Measurements from ENCODE around the gene CCDC69.
A peak's percentile ranks its signal among the peaks of the same experiment; 100 is the strongest.
"Not testable (repeated sequence)": the region's sequence is repeated elsewhere in the genome, so short reads cannot be mapped to it uniquely, and the experiment has no call there.

The CCDC69 gene

DNA sequence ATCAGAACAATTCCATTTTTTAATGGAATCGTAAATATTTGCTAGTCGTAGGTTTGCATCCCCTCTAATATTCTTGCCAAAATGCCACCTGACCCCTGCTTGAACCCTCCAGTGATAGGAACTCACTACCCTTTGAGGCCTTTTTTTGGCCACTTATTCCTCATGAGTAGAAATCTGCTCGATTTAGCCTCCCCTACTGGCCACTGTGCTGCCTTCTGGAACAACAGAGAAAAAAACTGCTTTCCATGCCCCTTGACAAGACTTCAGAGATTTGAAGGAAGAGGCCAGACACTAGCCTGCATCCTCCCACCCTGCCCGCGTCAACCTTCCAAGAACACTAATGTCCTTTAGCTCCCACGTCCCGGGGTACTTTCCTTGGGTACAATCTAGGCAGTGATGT lies 4.1 kb downstream of the CCDC69 start:
- peak; percentile 43 for DNase-seq

DNA sequence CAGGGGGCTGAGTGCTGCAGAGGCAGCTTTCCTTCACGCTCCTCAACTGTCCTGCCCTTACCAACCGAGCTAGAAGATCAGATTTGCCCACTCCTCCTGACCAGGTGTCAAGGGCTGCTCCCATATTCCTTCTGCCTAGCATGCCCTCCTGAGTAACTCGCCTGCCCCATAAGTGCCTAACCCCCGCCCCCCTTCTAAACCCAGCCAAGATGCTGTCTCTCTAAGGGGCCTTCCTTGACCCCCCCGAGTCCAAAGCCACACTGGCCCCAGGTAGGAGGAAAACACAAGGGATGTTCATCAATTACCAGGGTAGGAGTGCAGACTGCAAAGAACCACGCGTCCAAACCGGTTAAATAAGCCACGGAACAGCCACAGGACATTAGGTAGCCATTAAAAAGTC lies 4.8 kb downstream of the CCDC69 start:
- no peak for DNase-seq

- no peak for DNase-seq
Measured at GRCh38 chr5:151218177-151218576, 5.7 kb downstream of the CCDC69 start.

- no peak for DNase-seq
Measured at GRCh38 chr5:151216781-151217180, 7.1 kb downstream of the CCDC69 start.

GRCh38 chr5:151215546-151215880 lies 8.4 kb downstream of the CCDC69 start:
- no peak for DNase-seq

DNA sequence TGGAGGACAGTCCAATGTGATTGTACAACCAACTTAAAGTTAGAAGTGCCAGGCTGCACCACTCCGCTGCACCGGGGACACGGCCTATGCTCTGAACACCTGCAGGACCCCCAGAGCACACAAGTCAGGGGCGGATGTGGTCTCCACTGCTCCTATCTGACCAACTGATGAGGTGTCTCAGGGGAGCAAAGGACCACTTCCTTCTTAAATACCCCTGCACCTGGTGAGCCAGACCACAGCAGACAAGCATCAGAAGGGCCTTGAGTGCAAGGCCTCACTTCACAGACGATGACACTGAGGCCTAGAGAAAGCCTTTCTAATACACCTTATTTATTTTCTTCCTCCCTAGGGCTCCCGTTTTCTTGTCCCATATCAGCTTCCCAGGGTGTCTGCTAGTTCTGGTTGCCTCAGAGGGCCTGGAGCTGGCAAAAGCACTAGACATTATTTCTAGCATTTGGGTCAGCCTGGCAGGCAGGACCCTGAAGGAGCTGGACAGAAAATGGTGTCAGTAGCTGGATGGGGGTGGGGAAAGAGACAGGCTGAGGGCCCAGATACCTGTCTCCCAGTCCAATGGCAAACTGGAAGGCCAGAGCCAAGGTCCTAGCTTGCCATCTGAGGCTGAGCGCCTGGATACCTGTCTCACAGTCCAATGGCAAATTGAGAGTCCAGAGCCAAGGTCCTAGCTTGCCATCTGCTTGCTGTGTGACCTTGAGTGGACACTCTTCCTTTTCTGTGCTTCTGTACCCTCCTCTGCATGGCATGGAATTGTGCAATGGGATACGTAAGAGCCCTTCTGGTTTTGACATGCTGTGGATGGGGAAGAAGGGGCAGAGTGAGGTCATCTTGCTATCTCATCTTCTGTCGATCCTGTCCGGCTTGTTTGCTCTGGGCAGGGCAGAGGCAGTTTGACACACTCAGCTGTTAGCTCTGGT lies 9.0 kb downstream of the CCDC69 start:
- DNase-seq = peak; percentile 74

DNA sequence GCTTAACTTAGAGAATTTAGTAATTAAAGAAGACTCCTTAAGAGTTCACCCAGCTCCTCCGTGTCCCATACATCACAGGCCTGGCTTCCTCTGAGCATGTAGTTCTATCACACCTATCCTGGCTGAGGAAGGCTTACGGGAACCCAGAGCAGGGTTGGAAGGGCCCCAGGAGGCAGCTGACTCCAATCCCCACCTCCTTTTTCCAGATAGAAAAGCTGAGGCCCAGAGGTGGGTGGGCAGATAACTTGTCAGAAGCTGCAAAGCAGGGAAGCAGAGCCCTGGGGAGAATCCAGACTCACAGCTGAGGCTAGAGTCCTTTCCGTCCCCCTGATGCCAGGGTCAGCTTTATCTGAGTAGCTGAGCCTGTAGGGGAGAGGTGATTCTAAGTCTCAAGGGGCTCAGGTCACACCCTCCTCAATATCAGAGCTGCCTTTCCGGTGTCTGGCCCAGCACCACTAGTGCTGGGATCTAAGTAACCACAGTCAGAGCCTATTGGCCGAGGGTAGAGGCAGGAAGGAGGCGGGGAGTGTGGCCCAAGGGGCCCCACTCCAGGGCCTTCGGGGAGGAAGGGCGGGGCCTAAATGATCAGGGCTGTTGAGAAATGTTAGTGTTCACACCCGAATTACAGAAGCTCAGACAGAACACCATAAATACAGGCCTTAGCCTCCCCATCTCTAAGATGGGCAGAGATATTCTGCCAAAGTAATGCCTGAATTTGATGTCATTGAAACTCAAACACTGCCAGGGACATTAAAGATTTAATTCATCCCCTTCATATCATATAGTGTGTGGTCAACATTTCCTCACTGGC lies 9.9 kb downstream of the CCDC69 start:
- peak; percentile 99 for DNase-seq

DNA sequence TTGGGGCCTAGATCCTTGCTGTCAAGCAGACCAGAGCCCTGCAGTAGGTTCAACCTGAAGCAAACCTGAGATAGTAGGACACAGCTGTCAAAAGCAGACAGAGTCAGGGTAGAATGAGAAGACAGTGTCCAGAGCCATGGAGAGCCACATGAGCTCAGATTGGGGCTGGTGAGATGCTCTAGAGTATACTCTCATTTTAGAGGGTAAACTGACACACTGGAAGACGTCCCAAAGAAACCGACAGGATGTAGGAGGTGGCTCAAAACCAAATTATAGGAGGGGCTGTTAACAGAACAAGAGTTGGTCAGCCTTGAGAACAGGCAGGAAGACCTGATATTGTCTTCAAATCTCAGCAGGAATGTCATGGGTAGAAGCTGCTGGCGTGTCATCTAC lies 11.5 kb downstream of the CCDC69 start:
- no peak for DNase-seq

DNA sequence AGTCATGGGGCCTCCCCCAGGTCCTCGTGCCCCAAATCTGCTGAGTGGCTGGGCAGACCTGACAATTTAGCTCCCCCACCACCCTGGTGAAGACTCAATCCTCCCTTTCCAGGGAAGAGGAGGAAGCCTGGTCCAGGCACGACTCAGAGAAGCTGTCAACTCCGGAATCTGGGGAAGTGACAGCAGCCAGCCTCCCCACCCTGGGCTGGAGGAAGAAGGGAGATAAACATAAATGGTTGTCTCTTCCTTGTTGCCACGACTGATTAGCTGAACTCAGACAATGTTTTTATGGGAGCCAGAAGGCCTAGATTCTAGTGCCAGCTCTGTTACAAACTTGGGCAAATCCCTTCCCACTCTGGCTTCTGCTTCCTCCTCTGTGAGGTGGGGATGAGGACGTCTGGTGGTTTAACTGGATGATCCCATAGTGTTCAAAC lies 15.4 kb downstream of the CCDC69 start:
- DNase-seq = peak; percentile 53

DNA sequence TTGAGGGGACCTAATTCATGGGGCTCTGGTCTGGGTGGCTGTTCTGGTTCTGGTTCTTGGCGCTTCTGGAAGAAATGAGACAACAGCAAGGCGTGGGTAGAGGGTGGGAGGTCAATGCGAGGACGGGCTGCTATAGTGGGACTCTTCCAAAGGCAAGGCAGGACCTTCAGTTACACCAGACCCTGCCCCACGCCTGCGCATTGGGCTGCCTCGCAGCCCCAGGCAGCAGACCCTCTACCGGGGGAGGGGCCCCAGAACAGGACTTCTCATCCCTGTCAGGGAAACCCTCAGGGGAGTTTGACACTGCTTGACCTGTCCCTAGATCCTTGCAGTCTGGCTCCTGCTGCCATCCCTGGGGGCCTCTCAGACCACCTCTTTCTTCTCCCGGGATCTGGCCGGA lies 18.5 kb downstream of the CCDC69 start:
- no peak for DNase-seq

- DNase-seq = no peak
Measured at GRCh38 chr5:151204051-151204450, 19.8 kb downstream of the CCDC69 start.

DNA sequence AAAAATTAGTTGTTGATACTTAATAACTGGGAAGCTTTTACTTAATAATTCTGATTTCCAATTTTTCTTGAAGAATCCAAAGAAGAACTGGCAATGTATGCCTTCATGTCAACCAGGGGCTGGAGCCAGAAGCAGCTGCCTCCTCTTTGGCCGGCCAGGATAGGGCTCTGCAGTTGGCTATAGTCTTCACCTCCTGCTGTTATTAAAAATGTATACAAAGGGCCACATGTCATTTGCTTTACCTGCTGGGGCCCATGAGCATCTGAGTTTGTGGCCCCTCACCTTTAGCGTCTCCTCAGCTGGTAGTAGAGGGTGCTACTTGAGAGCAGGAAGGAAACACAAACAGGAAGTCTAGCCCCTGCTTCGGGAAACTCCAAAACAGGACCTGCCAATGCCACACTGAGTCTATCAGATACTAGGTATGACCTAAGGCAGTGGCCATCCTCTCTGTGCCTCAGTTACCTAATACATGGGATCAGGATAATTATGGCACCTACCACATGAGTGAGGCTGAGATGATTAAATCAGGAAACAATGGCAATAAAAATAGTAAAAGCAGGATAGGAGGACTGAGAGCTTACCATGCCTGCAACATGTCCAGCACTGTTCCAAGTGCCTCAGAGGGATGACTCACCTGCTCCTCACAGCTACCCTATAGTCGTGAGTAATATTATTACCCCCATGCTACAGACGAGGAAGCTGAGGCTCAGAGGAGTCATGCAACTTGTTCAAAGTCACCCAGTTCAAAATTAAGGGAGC lies 21.3 kb downstream of the CCDC69 start:
- peak; percentile 35 for DNase-seq

DNA sequence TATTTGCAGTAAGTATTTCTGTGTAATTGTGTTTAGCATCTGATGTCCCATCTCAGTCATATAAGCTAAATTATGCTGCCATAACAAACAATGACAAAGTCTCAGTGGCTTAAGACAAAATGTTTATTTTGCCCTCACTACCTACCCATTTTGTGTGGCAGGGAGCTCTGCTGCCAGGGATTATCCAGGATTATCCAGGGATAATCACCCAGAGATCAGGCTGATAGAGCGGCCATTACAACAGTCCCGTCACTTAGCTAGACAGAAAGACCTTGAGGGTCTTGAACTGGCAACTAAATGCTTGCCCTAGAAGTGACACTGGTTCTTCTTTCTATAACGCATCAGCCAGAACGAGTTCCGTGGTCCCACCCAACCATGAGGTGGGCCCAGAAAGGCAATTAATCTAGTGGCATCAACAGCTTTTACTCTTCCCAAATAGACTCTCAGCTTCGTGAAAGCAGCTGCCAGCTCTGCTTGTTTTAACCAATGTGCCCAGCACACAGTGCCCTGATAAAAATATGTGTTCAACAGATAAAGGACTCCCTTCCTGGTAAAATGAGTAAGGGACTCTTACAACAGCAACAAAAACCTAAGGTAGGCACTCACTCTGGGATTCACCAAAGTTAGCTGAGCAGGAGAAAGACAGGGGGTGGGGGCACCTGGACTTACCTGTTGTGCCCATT lies 22.8 kb downstream of the CCDC69 start:
- DNase-seq = peak; percentile 91

- no peak for DNase-seq
Measured at GRCh38 chr5:151199581-151200185, 24.2 kb downstream of the CCDC69 start.

DNA sequence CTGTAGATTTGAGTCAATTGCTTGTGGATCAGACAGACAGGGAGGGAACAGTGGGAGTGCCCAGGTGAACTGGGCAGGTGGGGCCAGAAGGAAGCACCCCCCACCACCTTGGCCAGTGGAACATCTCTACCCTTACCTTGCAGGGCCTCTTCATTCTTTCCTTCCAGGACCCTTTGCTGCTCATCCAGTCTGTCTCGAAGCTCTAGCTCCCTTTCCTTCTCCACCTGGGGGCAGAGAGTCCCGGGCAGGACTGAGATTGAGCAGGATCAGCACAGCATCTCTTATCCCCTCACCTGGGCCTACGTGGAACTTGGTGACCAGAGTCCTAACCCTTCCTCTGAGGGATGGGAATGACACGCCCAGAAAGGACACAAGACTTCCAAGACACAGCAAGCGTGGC lies 25.0 kb downstream of the CCDC69 start:
- no peak for DNase-seq

GRCh38 chr5:151197291-151197600 lies 26.6 kb downstream of the CCDC69 start:
- not testable (repeated sequence) for DNase-seq

DNA sequence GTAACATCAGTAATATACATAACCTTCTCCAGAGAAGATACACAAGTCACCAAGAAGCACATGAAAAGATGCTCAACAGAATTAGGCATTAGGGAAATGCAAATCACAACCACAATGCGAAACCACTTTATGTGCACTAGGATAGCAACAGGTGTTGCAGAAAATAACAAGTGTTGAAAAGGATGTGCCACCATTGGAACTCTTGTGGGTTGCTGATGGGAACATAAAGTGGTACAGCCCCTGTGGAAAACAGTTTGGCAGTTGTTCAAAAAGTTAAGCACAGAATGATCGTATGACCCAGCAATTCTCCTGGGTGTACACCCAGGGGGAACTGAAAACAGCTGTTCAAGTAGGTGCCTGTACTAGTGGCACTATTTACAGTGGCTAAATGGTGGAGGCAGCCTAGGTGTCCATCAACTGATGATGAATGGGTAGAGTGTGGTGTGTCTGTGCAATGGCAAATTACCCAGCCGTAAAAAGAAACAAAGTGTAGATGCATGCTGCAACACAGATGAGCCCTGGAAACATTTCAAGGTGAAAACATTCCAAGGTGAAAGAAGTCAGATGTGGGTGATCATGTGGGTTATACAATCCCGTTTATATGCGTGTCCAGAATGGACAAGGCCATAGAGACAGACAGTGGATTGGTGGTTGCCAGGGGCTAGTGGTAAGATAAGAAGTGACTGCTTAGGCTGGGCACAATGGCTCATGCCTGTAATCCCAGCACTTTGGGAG lies 27.2 kb downstream of the CCDC69 start:
- peak; percentile 57 for DNase-seq

DNA sequence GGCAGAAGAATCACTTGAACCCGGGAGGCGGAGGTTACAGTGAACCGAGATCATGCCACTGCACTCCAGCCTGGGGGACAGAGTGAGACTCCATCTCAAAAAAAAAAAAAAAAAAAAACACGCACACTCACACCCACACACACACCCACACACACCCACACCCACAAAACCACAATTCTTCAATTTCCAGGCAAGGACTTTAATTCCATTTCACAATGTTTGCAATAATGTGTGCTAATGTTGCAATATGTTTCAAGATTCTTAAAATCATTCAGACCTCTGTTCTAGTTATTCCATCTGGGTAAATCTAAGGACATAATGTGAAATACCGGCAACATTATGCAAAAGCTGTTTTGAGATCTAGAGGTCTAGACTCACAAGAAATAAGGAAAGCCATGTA lies 28.3 kb downstream of the CCDC69 start:
- DNase-seq = peak; percentile 63

DNA sequence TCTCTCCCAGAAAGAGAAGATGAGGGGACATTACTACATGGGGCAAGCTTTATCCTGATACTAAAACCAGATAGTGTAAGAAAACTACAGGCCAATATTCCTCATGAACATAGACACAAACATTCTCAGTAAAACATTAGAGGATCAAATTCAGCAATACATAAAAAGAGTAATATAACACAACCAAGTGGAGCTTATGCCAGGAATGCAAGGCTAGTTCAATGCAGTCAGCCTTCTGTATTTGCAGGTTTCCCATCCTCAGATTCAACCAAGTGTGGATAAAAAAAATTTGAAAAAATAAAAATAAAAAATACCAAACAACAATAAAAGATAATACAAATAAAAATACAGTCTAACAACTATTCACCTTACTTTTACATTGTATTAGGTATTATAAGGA lies 31.3 kb downstream of the CCDC69 start:
- no peak for DNase-seq

DNA sequence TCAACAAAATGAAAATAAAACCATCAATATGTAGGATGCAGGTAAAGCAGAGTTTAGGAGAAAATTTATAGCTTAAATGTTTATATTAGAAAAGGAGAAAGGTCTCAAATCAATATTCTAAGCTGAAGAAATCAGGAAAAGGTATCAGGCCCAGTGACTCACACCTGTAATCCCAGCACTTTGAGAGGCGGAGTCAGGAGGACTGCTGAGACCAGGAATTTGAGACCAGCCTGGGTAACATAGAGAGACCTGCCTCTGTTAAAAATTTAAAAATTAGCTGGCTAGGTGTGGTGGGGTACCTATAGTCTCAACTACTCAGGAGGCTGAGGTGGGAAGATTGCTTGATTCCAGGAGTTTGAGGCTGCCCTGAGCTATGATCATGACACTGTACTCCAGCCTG lies 32.2 kb downstream of the CCDC69 start:
- DNase-seq = no peak

DNA sequence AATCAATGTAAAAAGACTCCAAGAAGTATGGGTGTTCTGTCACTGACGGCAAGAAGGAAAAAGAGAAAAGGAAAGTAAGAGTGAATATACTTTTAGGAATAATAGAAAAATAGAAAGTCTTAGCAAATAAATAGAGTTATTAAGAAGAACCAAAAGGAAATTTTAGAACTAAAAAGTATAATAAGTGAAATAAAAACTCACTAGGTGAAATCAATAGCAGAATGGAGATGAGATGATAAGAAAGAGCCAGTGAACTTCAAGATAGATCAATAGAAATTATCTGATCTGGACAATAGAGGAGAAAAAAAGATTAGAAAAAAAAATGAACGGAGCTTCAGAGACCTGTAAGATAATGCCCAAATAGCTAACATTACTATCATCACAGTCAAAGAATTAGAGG lies 34.7 kb downstream of the CCDC69 start:
- no peak for DNase-seq

GRCh38 chr5:151186538-151186937 lies 37.4 kb downstream of the CCDC69 start:
- DNase-seq = no peak

Data from hematopoietic multipotent progenitor cell treated with erythropoietin and hydrocortisone succinate and interleukin-3 and kit ligand, for 6 days (in vitro differentiated cells).